ENCODE results near the gene MAP1S. TPM values are rescaled to one million over a fixed set of nuclear protein-coding genes. Genes with fewer than 3 reads are reported as not detected.

MAP1S gene
- polyA plus RNA-seq, 1 experiment = 20.4 TPM

DNA sequence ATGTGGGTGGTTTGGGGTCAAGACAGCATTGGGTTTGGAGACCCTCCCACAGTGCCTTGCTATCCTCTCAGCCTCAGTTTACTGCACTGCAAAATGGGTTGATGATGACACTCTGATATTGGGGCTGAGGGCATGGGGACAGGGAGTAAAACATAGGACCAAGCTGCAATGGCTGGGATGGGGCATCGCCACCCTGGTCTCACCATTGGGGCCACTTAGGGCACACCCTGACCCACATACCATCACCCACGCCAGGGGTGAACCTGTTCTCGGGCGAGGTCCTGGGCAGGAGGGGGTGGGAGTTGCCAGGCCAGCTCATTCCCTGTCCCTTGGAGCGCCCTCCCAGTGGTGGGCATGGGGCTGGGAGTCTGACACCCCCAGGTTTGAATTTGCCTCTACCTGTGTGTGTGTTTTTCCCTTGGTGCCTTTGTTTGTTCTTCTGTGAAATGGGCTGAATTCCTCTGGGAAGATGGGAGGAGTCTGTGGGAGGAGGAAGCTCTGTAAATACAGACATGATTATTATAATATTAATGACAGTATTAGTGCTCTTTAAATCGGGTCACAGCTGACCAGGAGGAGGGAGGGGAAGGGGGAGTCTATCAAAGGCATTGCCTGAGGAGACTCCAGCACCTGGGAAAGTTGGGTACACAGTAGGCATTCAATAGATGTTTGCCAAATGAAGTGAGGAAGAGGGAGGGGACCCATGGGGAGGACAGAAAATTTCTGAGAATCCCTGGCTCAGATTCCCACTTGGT, 29.8 kb downstream of the MAP1S start:
- no peak for DNase-seq (ENCODE audit: low read depth)
- TF ChIP-seq, protein P1, sequence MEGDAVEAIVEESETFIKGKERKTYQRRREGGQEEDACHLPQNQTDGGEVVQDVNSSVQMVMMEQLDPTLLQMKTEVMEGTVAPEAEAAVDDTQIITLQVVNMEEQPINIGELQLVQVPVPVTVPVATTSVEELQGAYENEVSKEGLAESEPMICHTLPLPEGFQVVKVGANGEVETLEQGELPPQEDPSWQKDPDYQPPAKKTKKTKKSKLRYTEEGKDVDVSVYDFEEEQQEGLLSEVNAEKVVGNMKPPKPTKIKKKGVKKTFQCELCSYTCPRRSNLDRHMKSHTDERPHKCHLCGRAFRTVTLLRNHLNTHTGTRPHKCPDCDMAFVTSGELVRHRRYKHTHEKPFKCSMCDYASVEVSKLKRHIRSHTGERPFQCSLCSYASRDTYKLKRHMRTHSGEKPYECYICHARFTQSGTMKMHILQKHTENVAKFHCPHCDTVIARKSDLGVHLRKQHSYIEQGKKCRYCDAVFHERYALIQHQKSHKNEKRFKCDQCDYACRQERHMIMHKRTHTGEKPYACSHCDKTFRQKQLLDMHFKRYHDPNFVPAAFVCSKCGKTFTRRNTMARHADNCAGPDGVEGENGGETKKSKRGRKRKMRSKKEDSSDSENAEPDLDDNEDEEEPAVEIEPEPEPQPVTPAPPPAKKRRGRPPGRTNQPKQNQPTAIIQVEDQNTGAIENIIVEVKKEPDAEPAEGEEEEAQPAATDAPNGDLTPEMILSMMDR (IDR thresholded peaks at IDR 0.05; ENCODE audit: insufficient read depth, low read depth, low read length) = no peak
- peaks cover 1% of the 10 kb centered on the region; the same call in 1 of the 2 replicates for H3K27me3 ChIP-seq (ENCODE audit: control insufficient read depth, insufficient read depth, low read length)
- no peak overlapping the region for H3K4me3 ChIP-seq (ENCODE audit: low read depth, low read length)
- ChIA-PET CTCF (interaction anchor here (1.1 to 1.4 kb wide), 2 partner anchors 14 to 183 kb away, joined by 3 to 4 read pairs; partner anchors contain the start of gene CCDC124), POLR2A (no interaction called here)
- H3K36me3 ChIP-seq (ENCODE audit: control insufficient read depth, insufficient read depth, low read length) = no peaks in the 10 kb centered on the region

DNA sequence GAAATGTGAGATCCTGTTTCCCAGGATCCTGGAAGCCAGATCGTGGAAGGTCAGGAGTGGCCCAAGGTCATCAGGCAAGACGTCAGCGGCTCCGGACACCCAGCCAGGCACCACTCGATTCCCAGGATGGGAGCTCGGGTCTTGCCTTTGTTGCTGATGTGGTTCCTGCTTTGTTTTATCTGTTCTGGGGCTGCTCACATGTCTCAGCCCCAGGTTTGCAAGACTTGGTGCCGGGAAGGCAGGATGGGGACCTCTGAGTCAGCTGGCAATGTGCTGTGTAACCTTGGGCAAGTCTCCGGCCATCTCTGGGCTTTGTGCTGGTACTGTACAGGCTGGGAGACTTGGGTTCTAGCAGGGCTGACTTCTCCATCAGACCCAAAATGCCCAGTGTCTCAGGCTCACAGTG, 30.6 kb downstream of the MAP1S start:
- CTCF ChIA-PET = interaction anchor here (0.7 to 1.5 kb wide), 2 partner anchors 17 to 46 kb away, joined by 3 read pairs; no protein-coding TSS in a partner anchor
- POLR2A ChIA-PET = no interaction called here
- no peak for DNase-seq (ENCODE audit: low read depth)
- Histone ChIP-seq H3K27me3 (ENCODE audit: control insufficient read depth, insufficient read depth, low read length) (peaks cover 1% of the 10 kb centered on the region; the same call in 1 of the 2 replicates), H3K36me3 (ENCODE audit: control insufficient read depth, insufficient read depth, low read length) (no peaks in the 10 kb centered on the region), H3K4me3 (ENCODE audit: low read depth, low read length) (no peak overlapping the region)
- TF ChIP-seq, protein P1 (IDR thresholded peaks at IDR 0.05; ENCODE audit: insufficient read depth, low read depth, low read length) = no peak

DNA sequence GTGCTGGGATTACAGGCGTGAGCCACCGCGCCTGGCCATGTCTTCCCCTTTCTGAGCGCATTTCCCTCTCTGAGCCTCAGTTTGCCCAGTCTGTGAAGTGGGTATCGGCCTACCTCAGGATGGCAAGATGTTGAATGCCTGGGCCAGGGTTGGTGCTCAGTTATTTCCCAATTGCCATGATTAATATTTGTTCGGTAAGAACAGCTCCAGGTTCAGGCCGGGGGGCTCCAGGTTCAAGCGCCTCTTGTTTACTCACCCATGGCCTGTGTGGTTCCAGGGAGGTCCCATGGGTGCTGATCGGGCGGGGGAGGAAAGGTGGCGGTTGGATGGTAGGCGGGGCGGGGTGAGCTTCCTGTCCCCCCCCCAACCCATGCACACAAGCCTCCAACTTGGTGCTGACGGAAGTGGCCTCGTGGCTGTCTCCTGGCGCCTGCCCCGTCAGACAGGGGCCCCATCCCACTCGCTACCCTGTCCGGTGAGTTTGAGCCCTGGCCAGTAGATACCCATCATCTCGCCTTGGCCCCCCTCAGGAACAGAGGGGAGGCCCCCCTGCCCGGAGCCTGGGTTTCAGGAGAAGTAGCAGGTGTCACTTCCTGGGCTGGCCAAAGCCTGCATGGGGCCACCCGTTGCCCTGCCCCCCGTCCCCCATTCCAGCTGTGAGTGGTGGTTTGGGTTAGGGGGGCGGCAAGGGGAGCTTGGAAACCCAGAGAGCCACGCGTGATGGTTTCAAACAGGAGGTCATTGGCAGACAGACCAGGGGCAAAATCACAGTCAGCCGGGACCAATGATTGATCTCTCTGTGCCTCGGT, 32.0 kb downstream of the MAP1S start, which contains the start of gene FCHO1:
TSS of gene FCHO1 (plus strand) at position 375 of the 809 bp plus-strand sequence. CDS start 3,688 bp downstream, outside the sequence.
- ChIA-PET POLR2A (interaction anchor here (0.6 kb wide), 1 partner anchor 9 kb away, joined by 8 read pairs; no protein-coding TSS in a partner anchor), CTCF (interaction anchor here (1.5 kb wide), 1 partner anchor 47 kb away, joined by 3 read pairs; no protein-coding TSS in a partner anchor)
- TF ChIP-seq, protein P1 (IDR thresholded peaks at IDR 0.05; ENCODE audit: insufficient read depth, low read depth, low read length) = no peak
- peaks cover 1% of the 10 kb centered on the region; the same call in 1 of the 2 replicates for H3K27me3 ChIP-seq (ENCODE audit: control insufficient read depth, insufficient read depth, low read length)
- H3K4me3 ChIP-seq (ENCODE audit: low read depth, low read length) = no peak within 1 kb of the TSS
- no peaks in the 10 kb centered on the region for H3K36me3 ChIP-seq (ENCODE audit: control insufficient read depth, insufficient read depth, low read length)
- no peak for DNase-seq (ENCODE audit: low read depth)

DNA sequence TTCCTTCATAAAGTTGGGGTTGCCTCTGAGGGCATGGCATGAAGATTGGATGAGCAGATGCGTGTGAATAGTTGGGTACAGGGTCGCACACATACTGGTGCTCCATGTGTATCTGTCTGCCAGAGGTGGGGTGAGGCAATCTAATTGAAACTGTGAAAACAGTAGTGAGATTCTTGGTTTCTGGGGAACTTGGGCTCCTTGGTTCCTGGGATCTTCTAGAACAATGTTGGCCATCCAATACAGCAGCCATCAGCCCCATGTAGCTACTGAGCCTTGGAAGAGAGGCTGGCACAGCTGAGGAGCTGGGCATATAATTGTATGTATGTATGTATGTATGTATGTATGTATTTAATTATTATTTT, 32.6 kb downstream of the MAP1S start:
- ChIA-PET POLR2A (no interaction called here), CTCF (interaction anchor here (1.0 kb wide), 1 partner anchor 72 kb away, joined by 3 read pairs; no protein-coding TSS in a partner anchor)
- no peak for DNase-seq (ENCODE audit: low read depth)
- TF ChIP-seq, protein P1 (IDR thresholded peaks at IDR 0.05; ENCODE audit: insufficient read depth, low read depth, low read length) = no peak
- peaks cover 1% of the 10 kb centered on the region; the same call in 1 of the 2 replicates for H3K27me3 ChIP-seq (ENCODE audit: control insufficient read depth, insufficient read depth, low read length)
- no peaks in the 10 kb centered on the region for H3K36me3 ChIP-seq (ENCODE audit: control insufficient read depth, insufficient read depth, low read length)
- H3K4me3 ChIP-seq (ENCODE audit: low read depth, low read length) = no peak overlapping the region
